ENCODE data around the gene RPS2.
"Not testable (repeated sequence)": the region's sequence is repeated elsewhere in the genome, so short reads cannot be mapped to it uniquely, and the experiment has no call there.

The RPS2 gene

DNA sequence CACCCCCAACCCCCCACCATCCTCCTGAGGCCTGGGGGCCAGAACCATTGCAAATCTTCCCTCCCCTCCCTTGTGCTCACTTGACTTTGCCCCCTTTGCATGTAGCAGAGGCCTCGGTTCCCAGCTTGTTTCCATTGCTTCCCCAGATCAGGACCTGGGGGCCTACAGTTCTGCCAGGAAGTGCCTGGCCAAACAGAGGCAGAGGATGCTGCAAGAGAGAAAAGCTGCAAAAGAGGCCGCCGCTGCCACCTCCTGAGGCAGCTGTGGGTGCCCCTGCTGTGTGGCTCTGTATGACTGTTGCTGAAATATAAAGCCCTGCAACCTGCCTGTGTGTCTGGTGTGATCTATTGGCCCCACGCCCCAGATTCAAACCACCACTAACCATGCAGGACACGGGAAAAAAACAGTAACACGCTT, 3.0 kb downstream of the RPS2 start:
- no peak for DNase-seq (ENCODE audit: low read depth in 1 of 2, low spot score in 1 of 2)
- in situ Hi-C loops (cut with HindIII; ENCODE audit: low pct_unique_long_range_greater_than_20kb, low sequenced_read_pairs) = no loop called here
- TF ChIP-seq JUND (IDR thresholded peaks at IDR 0.05; ENCODE audit: low read depth) = no peak

- in situ Hi-C loops (cut with HindIII; ENCODE audit: low pct_unique_long_range_greater_than_20kb, low sequenced_read_pairs) = no loop called here
- no peak for TF ChIP-seq JUND (IDR thresholded peaks at IDR 0.05; ENCODE audit: low read depth)
- DNase-seq (ENCODE audit: low read depth in 1 of 2, low spot score in 1 of 2) = peak in 1 of 2 experiments; percentile 77
These were observed 3.7 kb downstream of the RPS2 start for GRCh38 chr16:1960665-1961630.

DNA sequence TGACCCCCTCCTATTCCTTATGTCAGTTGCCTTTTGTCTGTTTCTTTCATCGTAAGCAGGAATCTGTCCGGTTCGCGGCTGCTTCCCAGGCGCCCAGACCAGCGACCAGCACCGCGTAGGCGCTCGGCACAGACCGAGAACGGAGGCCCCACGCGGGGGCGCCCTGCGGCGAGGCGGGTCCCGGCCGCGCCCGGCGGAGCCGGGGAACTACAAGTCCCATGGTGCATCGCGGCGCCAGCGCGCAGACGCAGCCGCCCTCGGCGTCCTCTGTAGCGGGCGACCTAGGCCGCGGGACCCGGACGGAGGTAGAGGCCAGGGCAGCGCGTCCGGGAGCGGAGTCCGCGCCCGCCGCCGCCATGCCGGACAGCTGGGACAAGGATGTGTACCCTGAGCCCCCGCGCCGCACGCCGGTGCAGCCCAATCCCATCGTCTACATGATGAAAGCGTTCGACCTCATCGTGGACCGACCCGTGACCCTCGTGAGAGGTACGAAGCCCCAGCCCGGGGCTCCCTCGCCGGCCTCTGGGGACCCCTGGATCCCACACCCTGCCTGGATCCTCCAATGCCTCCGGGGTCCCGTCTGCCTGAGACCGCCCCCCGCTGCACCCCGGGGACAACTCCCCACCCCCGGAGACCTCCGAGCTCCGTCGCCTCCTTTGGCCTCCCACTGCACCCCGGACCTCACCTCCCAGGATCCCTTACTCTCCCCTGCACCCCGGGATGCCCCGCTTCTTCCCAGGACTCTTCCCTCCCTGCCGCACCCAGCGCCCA, 5.2 kb downstream of the RPS2 start, which contains the start of gene NDUFB10:
NDUFB10 (plus strand) TSS at position 270 of the 771 bp plus-strand sequence; CDS start at position 357, 87 bp downstream.
- in situ Hi-C loops (cut with HindIII; ENCODE audit: low pct_unique_long_range_greater_than_20kb, low sequenced_read_pairs) = no loop called here
- no peak for TF ChIP-seq JUND (IDR thresholded peaks at IDR 0.05; ENCODE audit: low read depth)
- DNase-seq (ENCODE audit: low read depth in 1 of 2, low spot score in 1 of 2) = peak; percentile 74 to 94

- in situ Hi-C loops (cut with HindIII; ENCODE audit: low pct_unique_long_range_greater_than_20kb, low sequenced_read_pairs) = no loop called here
- TF ChIP-seq JUND (IDR thresholded peaks at IDR 0.05; ENCODE audit: low read depth) = no peak
- DNase-seq (ENCODE audit: low read depth in 1 of 2, low spot score in 1 of 2) = no peak
These were observed 5.8 kb downstream of the RPS2 start for GRCh38 chr16:1958715-1959268.

DNA sequence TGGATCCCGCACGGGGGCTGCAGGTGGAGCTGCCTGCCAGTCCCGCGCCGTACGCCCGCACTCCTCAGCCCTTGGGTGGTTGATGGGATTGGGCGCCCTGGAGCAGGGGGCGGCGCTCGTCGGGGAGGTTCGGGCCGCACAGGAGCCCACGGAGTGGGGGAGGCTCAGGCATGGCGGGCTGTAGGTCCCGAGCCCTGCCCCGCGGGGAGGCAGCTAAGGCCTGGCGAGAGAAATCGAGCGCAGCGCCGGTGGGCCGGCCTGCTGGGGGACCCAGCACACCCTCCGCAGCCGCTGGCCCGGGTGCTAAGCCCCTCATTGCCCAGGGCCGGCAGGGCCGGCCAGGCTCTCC, 6.5 kb downstream of the RPS2 start:
- in situ Hi-C loops (cut with HindIII; ENCODE audit: low pct_unique_long_range_greater_than_20kb, low sequenced_read_pairs); DNase-seq (ENCODE audit: low read depth in 1 of 2, low spot score in 1 of 2): not testable (repeated sequence)

GRCh38 chr16:1957434-1958142, 7.0 kb downstream of the RPS2 start:
- DNase-seq (ENCODE audit: low read depth in 1 of 2, low spot score in 1 of 2); in situ Hi-C loops (cut with HindIII; ENCODE audit: low pct_unique_long_range_greater_than_20kb, low sequenced_read_pairs): not testable (repeated sequence)

DNA sequence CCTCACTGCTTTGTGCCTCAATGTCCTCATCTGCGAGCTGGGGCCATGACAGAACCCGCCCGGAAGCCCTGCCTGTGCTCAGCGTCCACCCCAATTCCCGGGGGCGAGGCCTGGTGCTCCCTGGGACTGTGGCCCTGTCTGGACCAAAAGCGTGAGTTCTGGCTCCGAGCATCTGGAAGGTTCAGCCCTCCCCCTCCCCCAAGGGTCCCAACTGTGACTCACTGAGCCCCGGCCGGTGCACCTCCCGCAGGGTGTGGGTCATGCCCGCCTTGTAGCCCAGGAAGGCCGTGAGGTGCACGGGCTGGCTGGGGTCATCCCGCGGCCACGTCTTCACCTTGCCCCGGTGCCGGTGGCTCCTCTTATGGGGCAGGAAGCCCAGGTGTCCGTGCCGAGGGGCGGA, 10.9 kb downstream of the RPS2 start:
- in situ Hi-C loops (cut with HindIII; ENCODE audit: low pct_unique_long_range_greater_than_20kb, low sequenced_read_pairs) = no loop called here
- TF ChIP-seq JUND (IDR thresholded peaks at IDR 0.05; ENCODE audit: low read depth) = no peak

DNA sequence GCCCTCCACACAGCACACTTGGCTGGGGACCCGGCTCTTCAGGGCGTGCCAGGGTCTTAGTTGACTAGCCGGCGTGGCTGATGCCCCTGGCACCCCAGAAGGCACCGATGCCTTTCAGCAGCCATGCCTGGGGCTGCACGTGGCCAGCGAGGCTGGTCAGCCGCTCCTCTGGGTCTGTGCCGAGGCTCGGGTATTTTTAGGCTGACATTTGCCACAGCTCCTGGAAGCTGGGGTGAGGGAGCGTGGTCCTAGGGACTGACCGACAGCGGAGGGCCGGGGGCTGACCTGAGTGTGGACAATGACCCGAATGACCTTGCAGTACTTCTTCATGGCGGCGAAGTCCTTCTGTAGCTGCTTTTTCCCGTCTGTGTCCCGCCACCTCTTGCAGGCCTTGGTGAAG, 14.1 kb downstream of the RPS2 start:
- no peak for TF ChIP-seq JUND (IDR thresholded peaks at IDR 0.05; ENCODE audit: low read depth)
- in situ Hi-C loops (cut with HindIII; ENCODE audit: low pct_unique_long_range_greater_than_20kb, low sequenced_read_pairs) = no loop called here
- DNase-seq (ENCODE audit: low read depth in 1 of 2, low spot score in 1 of 2) = no peak

More for the DNA sequence above, 10.9 kb downstream of the RPS2 start:
- DNase-seq (ENCODE audit: low read depth in 1 of 2, low spot score in 1 of 2) = no peak

DNA sequence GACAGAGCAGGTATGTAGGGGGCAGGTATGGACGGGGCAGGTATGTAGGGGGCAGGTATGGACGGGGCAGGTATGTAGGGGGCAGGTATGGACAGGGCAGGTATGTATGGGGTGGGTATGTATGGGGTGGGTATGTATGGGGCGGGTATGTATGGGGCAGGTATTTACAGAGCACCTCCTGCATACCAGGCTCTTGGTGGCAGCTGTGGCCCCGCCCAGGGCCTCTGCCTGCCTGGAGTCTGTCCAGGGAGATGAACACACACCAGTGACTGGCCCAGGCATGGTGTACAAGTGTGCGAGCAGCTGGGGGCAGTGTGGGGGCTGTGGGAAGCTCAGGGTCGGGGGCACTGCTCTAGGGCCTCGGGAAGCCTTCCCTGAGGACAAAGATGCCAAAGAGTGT, 14.6 kb downstream of the RPS2 start:
- no peak for DNase-seq (ENCODE audit: low read depth in 1 of 2, low spot score in 1 of 2)
- in situ Hi-C loops (cut with HindIII; ENCODE audit: low pct_unique_long_range_greater_than_20kb, low sequenced_read_pairs) = no loop called here
- no peak for TF ChIP-seq JUND (IDR thresholded peaks at IDR 0.05; ENCODE audit: low read depth)

DNA sequence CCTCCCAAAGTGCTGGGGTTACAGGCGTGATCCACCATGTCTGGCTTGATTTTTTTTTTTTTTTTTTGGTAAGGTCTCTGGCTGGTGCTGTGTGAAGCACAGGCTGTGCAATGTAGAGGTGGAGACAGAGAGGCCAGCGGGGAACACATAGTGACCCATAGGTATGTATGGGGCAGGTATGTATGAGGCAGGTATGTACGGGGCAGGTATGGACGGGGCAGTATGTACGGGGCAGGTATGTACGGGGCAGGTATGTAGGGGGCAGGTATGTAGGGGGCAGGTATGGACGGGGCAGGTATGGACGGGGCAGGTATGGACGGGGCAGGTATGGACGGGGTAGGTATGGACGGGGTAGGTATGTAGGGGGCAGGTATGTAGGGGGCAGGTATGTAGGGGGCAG, 15.1 kb downstream of the RPS2 start:
- no peak for TF ChIP-seq JUND (IDR thresholded peaks at IDR 0.05; ENCODE audit: low read depth)
- in situ Hi-C loops (cut with HindIII; ENCODE audit: low pct_unique_long_range_greater_than_20kb, low sequenced_read_pairs) = no loop called here
- DNase-seq (ENCODE audit: low read depth in 1 of 2, low spot score in 1 of 2) = no peak

DNA sequence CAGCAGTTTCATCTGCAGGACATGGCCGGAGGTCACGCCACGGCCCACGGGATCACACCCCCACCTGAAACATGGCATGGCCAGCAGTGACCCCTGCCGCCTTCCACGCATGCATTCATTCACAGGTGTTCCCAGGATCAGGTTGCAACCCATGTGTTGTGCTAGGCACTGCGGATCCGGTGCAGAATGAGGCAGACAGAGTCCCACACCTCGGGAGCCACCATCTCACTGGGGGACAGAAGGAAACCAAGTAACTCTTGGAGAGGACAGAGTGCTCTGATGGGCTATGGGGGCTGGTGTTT, 17.3 kb downstream of the RPS2 start:
- in situ Hi-C loops (cut with HindIII; ENCODE audit: low pct_unique_long_range_greater_than_20kb, low sequenced_read_pairs) = no loop called here
- no peak for DNase-seq (ENCODE audit: low read depth in 1 of 2, low spot score in 1 of 2)
- TF ChIP-seq JUND (IDR thresholded peaks at IDR 0.05; ENCODE audit: low read depth) = no peak

GRCh38 chr16:1946495-1947368, 17.9 kb downstream of the RPS2 start:
- no peak for TF ChIP-seq JUND (IDR thresholded peaks at IDR 0.05; ENCODE audit: low read depth)
- in situ Hi-C loops (cut with HindIII; ENCODE audit: low pct_unique_long_range_greater_than_20kb, low sequenced_read_pairs) = no loop called here
- DNase-seq (ENCODE audit: low read depth in 1 of 2, low spot score in 1 of 2) = no peak

Measured in T47D (cell line).